NCI-H2171 treated with DMSO at 0.1 percent for 48 hours (cell line): ENCODE data around the gene FGGY.
A peak's percentile ranks its signal among the peaks of the same experiment; 100 is the strongest.
"Not testable (repeated sequence)": the region's sequence is repeated elsewhere in the genome, so short reads cannot be mapped to it uniquely, and the experiment has no call there.

Source experiments
- DNase-seq: peaks from one replicate; lab custom pipeline; 2025; lab: John Stamatoyannopoulos, UW

FGGY gene

GRCh38 chr1:59482986-59483385 is 186.1 kb downstream of the FGGY start:
- no peak for DNase-seq

DNA sequence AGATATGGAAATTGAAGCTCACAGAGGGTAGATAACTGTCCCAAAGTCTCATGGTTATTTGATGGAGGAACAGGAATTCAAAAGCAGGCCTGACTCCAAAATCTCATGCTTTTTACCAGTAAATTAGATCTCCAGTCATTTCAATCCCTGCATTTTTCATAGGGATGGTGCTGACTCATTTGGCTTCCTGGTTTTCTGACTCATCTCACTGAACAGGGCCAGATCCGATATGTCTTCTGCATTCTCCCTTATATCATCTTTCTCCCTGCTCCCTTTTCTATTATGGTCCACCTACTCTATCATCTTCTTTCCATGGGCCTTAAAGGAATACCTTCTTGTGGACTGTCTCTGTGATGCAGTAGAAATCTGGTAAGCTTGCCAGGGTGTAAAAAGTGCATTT is 187.2 kb downstream of the FGGY start:
- no peak for DNase-seq

DNA sequence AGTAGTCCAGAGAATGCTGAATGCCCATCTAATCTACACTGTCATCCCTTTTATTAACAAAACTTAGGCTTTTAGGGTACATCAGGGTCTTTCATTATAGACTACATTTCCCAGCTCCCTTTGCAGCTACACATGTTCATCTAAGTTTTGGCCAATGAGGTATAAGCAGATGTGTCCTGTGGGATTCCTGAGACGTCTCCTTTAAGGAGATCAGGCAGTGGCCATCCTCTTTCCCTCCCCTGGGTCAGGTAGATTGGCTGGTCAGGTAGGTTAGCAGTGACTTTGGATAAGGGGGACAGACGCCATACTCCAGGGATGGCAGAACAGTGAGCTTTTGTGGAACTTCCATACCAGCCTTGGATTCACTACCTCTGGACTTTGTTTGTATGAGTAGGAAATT is 188.3 kb downstream of the FGGY start:
- no peak for DNase-seq

GRCh38 chr1:59485949-59486348 is 189.1 kb downstream of the FGGY start:
- DNase-seq: no peak

DNA sequence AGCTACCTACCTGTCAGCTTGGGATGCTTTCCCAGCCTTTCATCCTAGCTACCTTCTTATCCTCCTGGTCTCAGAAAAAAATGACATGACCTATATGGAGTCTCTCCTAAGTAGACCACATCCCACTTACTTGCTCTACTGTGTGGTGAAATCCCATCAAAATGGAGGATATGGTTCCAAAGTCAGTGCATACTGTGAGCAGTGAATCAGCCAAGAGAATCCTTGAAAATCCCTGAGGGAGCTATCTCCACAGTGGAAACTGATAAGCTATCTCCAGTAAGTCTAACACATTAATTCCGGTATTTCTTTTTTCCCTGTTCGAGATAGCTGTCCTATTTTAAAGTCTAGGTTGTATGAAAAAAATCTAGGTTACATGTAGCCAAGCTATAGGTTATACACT is 189.7 kb downstream of the FGGY start:
- no peak for DNase-seq

- no peak for DNase-seq
These were observed 190.6 kb downstream of the FGGY start for GRCh38 chr1:59487335-59488031.

DNA sequence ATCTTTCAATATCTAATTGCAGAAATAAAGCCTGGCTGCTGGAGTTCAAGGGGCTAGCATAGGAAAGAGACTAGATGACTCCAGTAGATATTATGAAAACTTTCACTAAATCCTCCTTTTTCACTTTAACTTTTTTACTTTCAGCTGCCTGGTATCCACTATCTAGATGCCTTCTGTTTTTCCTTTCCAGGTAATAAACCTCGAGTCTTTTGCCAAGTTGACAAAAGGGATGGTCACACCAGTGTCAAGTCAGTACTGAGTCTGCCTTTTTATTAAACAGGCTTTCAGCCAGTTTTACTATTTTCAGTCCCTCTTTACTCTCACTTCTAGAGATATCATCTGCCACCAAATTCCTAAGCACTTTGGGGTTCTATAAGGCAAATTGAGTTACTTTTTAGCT is 195.6 kb downstream of the FGGY start:
- no peak for DNase-seq

- DNase-seq: peak; percentile 13
These were observed 197.4 kb downstream of the FGGY start for GRCh38 chr1:59494145-59494833.

- not testable (repeated sequence) for DNase-seq
These were observed 199.3 kb downstream of the FGGY start for GRCh38 chr1:59496156-59496555.

DNA sequence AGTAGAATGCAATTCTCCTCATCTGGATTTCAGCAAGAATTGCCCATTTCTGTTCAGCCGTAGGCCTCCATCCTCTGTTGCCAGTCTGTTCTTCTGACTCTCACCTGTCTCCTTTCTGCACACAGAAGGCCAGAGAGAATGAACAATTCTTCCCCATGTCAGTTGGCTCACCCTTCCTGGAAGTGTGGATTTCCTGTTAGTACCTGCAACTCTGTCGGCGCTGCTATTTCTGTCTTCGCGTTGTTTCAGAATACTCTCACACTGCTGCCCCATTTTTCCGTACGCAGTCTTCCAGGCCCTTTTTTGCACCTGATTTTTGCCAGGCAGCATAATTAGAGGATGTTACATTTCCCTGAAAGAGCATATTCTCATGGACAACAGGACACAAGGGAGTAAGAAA is 200.7 kb downstream of the FGGY start:
- no peak for DNase-seq

DNA sequence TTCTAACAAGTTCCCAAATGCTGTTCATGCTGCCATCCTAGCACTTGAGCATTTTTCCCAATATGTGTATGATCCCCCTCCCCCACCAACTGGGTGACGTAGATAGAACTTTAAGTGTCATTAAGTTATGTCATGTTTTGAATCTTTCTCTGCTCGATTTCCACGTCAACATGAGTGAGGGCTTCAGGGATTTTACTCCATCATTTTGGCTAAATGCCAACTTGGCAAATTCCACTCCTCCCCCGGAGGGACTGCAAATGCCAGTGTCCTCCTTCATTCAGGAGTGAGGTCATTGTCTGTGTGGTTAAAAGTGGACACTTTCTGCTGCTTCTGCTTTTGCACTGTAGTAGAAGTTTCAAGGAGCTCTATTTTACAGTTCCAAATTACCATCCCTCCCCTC is 201.7 kb downstream of the FGGY start:
- DNase-seq: no peak

GRCh38 chr1:59499273-59499942 is 202.5 kb downstream of the FGGY start:
- DNase-seq: no peak

DNA sequence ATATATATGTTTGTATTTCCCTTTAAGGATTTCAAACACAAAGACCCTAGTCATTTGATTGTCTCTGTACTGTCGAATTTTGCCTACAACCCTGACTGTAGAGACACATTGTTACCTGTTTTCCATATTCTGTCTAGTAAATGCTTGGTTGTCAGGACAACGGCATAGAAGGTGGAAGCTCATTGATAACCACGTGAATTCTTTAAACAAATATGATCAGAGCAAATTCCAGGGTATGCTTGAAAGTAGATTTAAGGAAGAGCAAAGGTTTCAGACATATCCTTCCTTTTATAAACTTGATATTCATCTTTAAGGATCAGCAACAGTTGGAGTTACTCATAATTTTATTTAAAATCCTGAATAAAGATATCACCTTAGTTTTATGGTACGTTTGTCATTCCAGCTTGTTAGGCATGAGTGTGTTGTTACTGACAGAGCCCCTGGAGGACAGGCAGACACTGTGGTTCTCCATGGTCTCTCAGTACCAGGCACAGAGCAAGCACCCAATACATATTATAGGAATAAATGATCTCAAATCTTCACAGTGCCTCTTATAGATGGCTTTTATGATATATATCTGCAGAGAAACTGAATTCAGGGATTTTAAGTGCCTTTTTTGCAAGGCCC is 203.2 kb downstream of the FGGY start:
- DNase-seq: no peak

DNA sequence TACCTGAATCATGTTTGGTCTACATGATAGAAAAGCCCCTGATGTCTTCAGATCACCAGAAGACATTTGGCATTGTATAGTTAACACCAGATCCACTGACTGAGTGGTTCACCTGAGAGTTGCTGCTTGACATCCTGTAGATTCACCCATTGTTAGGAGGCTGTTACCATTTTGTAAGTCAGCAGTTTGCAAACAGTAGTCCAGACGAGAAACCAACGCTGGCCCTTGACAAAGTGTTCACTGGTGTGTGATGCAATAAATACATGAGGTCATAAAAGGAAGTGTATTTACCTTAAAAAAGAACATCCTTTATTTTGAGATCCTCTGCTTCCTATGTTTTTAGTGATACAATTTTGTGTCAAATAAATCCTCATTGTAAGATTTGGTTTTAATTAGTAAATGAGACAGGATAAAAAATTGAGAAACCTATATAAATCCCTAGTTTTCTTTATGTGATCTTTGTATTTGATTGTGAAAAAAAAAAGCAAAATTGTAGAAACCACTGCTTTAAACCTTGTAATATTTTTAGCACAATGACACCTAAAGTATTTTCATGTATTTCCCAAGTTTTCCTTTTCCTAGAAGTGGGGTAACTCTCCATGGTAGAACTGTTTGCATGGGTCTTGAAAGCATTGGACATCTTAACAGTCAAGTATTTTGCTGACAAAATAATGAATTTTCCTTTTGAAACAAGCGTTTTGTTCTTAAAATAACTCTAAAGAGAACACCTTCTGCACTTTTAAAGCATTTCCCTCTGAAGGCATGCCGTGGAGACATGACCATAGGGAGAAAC is 204.3 kb downstream of the FGGY start:
- no peak for DNase-seq

DNA sequence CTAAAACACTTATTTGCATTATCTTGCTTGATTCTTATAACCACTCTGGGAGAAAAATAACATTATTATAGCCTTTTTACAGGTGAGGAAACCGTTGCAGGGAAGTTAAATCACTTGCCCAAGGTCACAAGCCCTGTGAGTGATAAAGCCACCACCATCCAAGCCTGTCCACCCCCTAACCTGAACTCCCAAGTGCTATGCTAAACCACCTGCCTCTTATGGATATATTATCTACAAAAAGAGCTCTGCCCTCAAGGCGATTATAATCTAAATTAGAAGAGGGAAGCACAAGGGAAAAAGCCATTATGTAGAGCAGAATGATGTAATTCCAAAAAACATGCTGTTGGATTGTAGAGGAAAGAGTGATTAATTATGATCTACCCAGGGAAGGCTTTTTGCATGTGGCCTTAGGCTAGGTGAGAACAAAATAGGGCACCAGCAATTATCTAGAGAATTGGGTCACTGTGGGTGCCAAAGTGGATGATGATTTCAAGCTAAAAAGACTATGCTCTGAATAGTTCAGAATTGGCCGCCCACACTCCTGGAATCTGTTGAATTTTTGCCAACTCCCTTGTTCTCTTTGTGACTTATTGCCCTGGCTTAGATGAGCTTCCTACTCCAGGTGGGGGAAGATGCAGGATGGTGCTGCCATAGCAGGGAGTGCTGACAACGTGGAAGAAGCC is 205.3 kb downstream of the FGGY start:
- DNase-seq: no peak

DNA sequence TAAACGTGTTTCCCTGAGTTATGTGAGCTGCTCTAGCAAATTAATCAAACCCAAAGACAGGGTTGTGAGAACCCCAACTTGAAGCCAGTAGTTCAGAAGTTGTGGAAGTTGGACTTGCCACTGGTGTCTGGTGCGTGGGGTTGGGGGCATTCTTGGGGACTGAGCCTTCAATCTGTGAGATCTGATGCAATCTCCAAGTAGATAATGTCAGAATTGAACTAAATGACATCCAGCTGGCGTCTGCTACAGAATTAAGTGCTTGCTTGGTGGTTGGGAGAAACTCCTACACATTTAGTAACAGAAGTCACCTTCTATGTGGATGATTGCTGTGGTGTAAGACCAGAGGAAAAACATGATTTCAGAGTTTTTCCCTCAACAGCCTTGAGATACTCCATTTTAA is 207.4 kb downstream of the FGGY start:
- DNase-seq: peak; percentile 12

DNA sequence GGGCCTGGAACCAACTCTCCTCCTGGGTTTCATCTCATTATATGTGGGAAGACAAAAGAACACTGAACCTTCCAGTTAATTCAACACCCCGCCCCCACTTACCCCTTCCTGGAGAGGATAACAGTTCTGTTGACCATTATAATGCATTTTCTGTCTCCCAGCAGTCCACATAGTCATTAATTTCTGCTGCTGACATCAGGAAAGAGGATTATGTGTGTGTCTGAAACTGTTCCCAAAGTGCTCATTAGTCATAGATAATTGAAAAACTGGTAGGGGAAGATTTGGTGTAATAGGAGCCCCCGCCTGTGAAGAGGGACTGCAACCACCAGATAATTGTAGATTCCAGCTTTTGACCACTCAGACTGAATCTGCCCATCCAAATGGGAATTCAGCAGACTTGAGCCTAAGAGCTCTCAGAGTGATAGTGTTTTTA is 208.7 kb downstream of the FGGY start:
- no peak for DNase-seq

DNA sequence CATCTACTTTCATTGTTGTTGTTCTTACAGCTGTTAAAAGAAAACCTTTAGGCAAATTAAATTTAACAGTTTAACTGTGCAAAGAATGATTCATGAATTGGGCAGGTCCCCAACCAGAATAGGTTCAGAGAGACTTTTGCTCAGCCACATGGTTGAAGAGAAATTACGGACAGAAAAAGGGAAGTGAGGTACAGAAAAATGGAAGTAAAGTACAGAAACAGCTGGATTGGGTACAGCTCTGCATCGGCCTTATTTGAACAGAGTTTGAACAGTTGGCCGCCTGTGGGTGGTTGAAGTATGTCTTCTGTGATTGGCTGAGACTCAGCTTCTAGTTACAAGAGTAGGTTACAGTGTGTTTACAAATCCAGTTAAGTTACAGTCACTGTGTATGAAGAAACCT is 210.1 kb downstream of the FGGY start:
- DNase-seq: peak; percentile 47

DNA sequence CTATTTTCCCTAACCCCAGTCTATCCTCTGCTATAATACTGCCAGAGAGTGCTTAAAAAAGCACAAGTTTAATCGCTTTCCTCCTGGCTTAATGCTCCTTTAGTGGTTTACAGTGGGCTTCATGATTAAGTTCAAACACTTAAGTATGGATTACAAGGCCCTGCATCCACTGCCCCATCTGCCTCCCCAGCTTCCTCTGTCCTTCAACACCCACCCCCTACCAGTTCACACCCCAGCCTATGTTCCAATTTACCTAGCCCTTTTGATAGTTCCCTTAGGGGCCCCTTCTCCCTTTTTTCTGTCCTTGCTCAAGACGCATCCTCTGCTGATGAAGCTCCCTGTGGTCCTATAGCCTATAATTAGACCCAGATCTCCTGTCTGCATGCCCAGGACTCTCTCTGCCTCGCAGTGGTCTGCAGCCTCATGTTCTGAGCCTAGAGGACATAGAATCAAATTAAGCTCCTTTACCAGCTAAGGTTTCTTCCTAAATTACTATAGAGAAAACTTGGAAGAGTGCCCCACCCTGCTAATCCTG is 212.5 kb downstream of the FGGY start:
- no peak for DNase-seq

DNA sequence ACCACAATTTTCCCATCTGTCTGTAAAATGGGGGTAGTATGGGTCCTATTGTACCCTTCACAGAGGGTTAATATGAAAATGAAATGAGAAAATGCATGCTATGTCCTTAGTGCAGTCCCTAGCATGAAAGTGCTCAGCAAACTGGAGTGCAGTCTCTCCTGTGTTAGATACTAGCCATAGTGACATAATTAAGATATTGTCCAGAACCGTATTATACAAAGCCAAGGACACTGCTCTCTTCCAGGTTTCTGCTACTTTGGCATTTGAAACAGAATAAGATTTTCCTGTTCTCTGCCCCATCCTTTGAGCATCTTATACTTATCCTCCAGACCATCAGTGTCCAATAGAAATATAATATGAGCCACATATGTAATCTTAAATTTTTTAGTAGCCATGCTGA is 213.4 kb downstream of the FGGY start:
- DNase-seq: no peak
